ENCODE results near the gene ECEL1. TPM values are rescaled to one million over a fixed set of nuclear protein-coding genes. Genes with fewer than 3 reads are reported as not detected.

The ECEL1 gene
- total RNA-seq, 2 donors from 2014 or later = not detected

DNA sequence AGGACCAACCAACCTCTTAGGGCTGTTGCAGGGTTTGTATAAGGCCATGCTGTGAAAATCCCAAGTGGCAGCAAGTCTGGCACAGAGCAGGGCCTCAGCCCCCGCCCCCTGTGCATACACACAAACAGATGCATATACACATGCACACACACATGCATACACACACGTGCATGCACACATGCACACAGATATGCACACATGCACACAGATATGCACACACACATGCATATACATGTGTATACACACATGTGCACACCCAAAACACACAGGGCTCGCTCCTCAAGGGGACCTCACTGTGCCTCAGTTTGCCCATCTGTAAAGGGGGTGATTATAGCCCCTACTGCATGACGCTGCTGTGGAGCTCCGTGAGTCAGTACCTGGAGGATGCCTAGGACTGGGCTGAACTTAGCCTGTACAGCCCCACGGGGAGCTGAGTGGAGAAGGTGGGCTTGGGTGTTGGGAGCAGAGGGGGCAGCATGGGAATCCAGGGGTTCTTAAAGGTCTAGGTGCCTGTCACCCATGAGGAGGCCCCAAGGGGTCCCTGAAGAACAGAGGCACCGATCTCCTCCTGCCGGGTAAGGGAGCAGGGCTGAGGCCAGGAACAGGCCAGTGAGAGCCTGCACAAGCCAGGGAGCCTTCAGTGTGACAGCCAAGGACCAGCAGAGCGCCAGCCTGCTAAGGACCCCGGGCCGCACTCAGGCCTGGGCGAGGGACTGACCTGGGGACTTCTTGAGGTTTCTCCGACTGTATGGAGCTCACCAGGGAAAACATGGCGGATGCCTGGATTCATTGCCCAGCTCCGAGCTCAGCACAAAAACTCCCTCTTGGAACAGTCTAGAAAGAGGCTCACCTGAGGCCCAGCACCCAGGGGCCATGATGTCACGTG lies 55.7 kb downstream of the ECEL1 start:
- no peaks in the 10 kb centered on the region for H3K9me3 ChIP-seq (ENCODE audit: control insufficient read depth, low read length, poor library complexity, severe bottlenecking)
- no peaks in the 10 kb centered on the region for H3K4me1 Mint-ChIP-seq
- no peaks in the 10 kb centered on the region for H3K36me3 Mint-ChIP-seq (ENCODE audit: low read depth)
- DNase-seq = no peak
- H3K27ac Mint-ChIP-seq = no peak overlapping the region
- H3K27me3 Mint-ChIP-seq = peaks cover 6% of the 10 kb centered on the region
- no peak overlapping the region for H3K4me3 Mint-ChIP-seq
- no peak for ATAC-seq

Other genes with a start within 250 kb of the ECEL1 start
- gene ALPP, start 109.1 kb downstream of the ECEL1 start, total RNA-seq = under 1 TPM; 0.29 to 0.45 TPM
- gene ALPG, start 81.0 kb downstream of the ECEL1 start, total RNA-seq = not detected
- not detected for gene ALPI, start 31.7 kb downstream of the ECEL1 start, total RNA-seq
- not detected for gene PRSS56, start 32.6 kb upstream of the ECEL1 start, total RNA-seq
- gene CHRND, start 38.3 kb upstream of the ECEL1 start, total RNA-seq = not detected
- not detected for gene CHRNG, start 51.9 kb upstream of the ECEL1 start, total RNA-seq
- 10 to 100 TPM; 14.6 to 17.2 TPM for gene TIGD1, start 62.7 kb upstream of the ECEL1 start, total RNA-seq
- 10 to 100 TPM; 52.1 to 58.8 TPM for gene EIF4E2, start 62.9 kb upstream of the ECEL1 start, total RNA-seq
- 1 to 10 TPM; 1.1 to 1.8 TPM for gene EFHD1, start 145.8 kb upstream of the ECEL1 start, total RNA-seq
- 10 to 100 TPM; 55.9 to 62.9 TPM for gene GIGYF2, start 209.5 kb upstream of the ECEL1 start, total RNA-seq